ENCODE data around the gene ZNF561.

Gene ZNF561

DNA sequence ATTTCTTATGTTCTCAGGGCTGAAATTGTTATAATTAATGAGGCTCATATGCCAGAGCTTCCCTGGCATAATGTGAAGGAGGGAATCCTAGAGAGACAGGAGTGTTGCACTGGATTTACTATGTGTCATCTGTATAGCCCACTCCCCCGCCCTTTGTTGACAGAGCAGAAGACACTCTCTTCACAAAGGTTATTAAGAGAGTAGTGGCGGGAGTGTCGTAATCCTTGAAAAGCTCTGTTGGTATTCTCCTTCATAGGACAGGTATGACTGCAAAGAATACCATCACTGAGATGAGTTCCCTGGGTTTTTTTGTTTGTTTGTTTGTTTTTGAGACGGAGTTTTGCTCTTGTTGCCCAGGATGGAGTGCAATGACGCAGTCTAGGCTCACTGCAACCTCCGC lies 50.8 kb downstream of the ZNF561 start:
- DNase-seq, result no peak

DNA sequence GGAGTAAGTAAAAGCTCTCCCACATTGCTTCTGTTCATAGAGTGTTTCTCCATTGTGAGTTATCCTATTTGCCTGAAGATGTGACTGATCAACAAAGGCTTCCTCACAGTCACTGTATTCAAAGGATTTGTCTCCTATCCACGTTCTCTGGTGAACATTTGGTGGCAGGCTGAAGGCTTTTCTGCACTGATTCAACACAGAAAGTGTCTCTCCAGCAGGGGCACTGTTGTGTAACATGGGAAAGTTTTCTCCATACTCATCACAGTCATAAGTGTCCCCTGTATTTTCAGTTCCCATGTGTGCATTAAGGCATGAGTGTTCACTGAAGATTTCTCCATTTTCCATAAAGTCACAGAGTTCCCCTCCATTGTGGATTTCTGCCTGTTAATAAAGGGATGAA lies 54.3 kb downstream of the ZNF561 start:
- DNase-seq, result no peak

DNA sequence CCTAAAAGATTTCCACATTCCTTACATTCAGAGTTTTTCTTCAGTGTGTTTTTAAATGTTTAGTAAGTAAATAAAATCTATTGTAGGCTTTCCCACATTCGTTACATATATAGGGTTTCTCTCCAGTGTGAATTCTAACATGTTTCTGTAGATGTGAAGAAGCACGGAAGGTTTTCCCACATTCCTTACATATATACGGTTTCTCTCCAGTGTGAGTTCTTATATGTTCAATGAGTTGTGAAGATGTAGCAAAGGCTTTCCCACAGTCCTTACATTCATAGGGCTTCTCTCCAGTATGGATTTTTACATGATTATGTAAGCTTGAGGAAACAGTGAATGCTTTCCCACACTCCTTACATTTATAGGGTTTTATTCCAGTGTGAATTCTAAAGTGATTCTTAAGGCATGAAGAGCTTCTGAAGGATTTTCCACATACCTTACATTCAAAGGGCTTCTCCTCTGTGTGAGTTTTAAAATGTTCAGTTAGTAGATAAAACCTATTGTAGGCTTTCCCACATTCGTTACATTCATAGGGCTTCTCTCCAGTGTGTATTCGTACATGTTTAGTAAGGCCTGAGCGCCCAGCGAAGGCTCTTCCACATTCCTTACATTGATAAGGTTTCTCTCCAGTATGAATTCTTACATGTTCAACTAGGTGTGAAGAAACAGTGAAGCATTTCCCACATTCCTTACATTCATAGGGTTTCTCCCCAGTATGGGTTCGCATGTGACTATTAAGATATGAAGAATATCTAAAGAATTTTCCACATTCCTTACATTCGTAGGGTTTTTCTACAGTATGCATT lies 54.9 kb downstream of the ZNF561 start:
- no peak for DNase-seq
